HG02623 (cell line): ENCODE data around the gene BDKRB1.

Experiments
- ATAC-seq: cut with Tn5 transposase; IDR thresholded peaks from one replicate; pipeline ENCODE4 v1.9.1; 2021; ENCODE audit warnings: moderate library complexity; ENCODE audit not compliant: unreplicated experiment

BDKRB1 gene

GRCh38 chr14:96255501-96256366, at the start of gene BDKRB1:
TSS of gene BDKRB1 (plus strand) at chr14:96256210. CDS start at chr14:96263683, 7,473 bp downstream.
- no peak for ATAC-seq

GRCh38 chr14:96206461-96206860, 49.5 kb upstream of the BDKRB1 start:
- ATAC-seq, result no peak

- no peak for ATAC-seq
These were observed 48.3 kb upstream of the BDKRB1 start for GRCh38 chr14:96207686-96208085.

GRCh38 chr14:96208739-96209138, 47.3 kb upstream of the BDKRB1 start:
- ATAC-seq, result no peak

GRCh38 chr14:96212140-96212539, 43.9 kb upstream of the BDKRB1 start:
- no peak for ATAC-seq

- ATAC-seq, result no peak
These were observed 43.1 kb upstream of the BDKRB1 start for GRCh38 chr14:96212896-96213295.

- ATAC-seq, result no peak
These were observed 42.0 kb upstream of the BDKRB1 start for GRCh38 chr14:96213871-96214465.

GRCh38 chr14:96214793-96215192, 41.2 kb upstream of the BDKRB1 start:
- ATAC-seq, result no peak

- no peak for ATAC-seq
These were observed 40.4 kb upstream of the BDKRB1 start for GRCh38 chr14:96215452-96216244.

- no peak for ATAC-seq
These were observed 39.4 kb upstream of the BDKRB1 start for GRCh38 chr14:96216627-96217026.

- ATAC-seq, result no peak
These were observed 38.6 kb upstream of the BDKRB1 start for GRCh38 chr14:96217376-96217913.

- ATAC-seq, result no peak
These were observed 34.8 kb upstream of the BDKRB1 start for GRCh38 chr14:96221109-96221650.

- no peak for ATAC-seq
These were observed 34.2 kb upstream of the BDKRB1 start for GRCh38 chr14:96221841-96222240.

GRCh38 chr14:96224480-96225096, 31.4 kb upstream of the BDKRB1 start:
- ATAC-seq, result no peak

GRCh38 chr14:96225213-96225612, 30.8 kb upstream of the BDKRB1 start:
- no peak for ATAC-seq

GRCh38 chr14:96225745-96226151, 30.3 kb upstream of the BDKRB1 start:
- ATAC-seq, result no peak

GRCh38 chr14:96227428-96227827, 28.6 kb upstream of the BDKRB1 start:
- no peak for ATAC-seq

GRCh38 chr14:96229315-96229714, 26.7 kb upstream of the BDKRB1 start:
- no peak for ATAC-seq

- ATAC-seq, result no peak
These were observed 25.0 kb upstream of the BDKRB1 start for GRCh38 chr14:96231056-96231455.

GRCh38 chr14:96231526-96232130, 24.4 kb upstream of the BDKRB1 start:
- ATAC-seq, result no peak
